Osteoblast (primary cell): ENCODE data around the gene PSMG4. TPM values are rescaled to one million over a fixed set of nuclear protein-coding genes. Genes with fewer than 3 reads are reported as not detected.

Source experiments
- DNase-seq: peaks from one replicate; pipeline ENCODE4 v3.0.0; 2011; ENCODE audit warnings: low spot score, mixed read lengths; ENCODE audit not compliant: insufficient read length; ENCODE audit errors: missing footprints
- H2AFZ ChIP-seq: 2 replicates; pipeline ENCODE4 v1.6.0; 2011; ENCODE audit warnings: mild to moderate bottlenecking, low read length
- H3K27ac ChIP-seq: 2 replicates; pipeline ENCODE4 v1.5.1; 2011; ENCODE audit warnings: mild to moderate bottlenecking, low read depth, low read length, moderate library complexity
- H3K27me3 ChIP-seq: 2 replicates; pipeline ENCODE4 v1.6.0; 2012; ENCODE audit warnings: mild to moderate bottlenecking, control low read depth, inconsistent platforms, low read length, moderate library complexity; ENCODE audit not compliant: insufficient read depth
- H3K36me3 ChIP-seq: 2 replicates; pipeline ENCODE4 v1.5.1; 2011; ENCODE audit warnings: mild to moderate bottlenecking, low read length, control low read depth, moderate library complexity; ENCODE audit not compliant: insufficient read depth
- H3K4me1 ChIP-seq: 2 replicates; pipeline ENCODE4 v1.5.1; 2011; ENCODE audit warnings: mild to moderate bottlenecking, low read length, control low read depth, moderate library complexity; ENCODE audit not compliant: insufficient read depth
- H3K4me2 ChIP-seq: 2 replicates; pipeline ENCODE4 v1.6.0; 2011; ENCODE audit warnings: mild to moderate bottlenecking, low read length; ENCODE audit not compliant: insufficient read depth
- H3K4me3 ChIP-seq: fragments of 200-600 bp; sonication (generic); 3 replicates; pipeline ENCODE4 v1.5.1; 2012; ENCODE audit warnings: mild to moderate bottlenecking, low read length, inconsistent platforms; ENCODE audit not compliant: insufficient read depth
- H3K79me2 ChIP-seq: 2 replicates; pipeline ENCODE4 v1.6.0; 2012; ENCODE audit warnings: mild to moderate bottlenecking, low read length, control low read depth, inconsistent platforms; ENCODE audit not compliant: insufficient read depth
- H3K9me3 ChIP-seq: 2 replicates; pipeline ENCODE4 v1.5.1; 2011; ENCODE audit warnings: low read depth, low read length, control low read depth
- H4K20me1 ChIP-seq: 2 replicates; pipeline ENCODE4 v1.6.0; 2012; ENCODE audit warnings: mild to moderate bottlenecking, low read length, control low read depth; ENCODE audit not compliant: insufficient read depth
- total RNA-seq: library from RNA; depleted of rRNA; stranded (reverse); fragments of >200 nt; gene quantifications from 2 replicates; pipeline ENCODE4 v1.2.3, GENCODE V29; 2012
- TF ChIP-seq, protein P1 (sequence below): IDR thresholded peaks from 2 replicates; pipeline ENCODE4 v1.5.1; 2011; ENCODE audit warnings: mild to moderate bottlenecking, low read depth, low read length, moderate library complexity; ENCODE audit errors: extremely low read depth

The PSMG4 gene
- total RNA-seq, 1 donor = 24.6 TPM

DNA sequence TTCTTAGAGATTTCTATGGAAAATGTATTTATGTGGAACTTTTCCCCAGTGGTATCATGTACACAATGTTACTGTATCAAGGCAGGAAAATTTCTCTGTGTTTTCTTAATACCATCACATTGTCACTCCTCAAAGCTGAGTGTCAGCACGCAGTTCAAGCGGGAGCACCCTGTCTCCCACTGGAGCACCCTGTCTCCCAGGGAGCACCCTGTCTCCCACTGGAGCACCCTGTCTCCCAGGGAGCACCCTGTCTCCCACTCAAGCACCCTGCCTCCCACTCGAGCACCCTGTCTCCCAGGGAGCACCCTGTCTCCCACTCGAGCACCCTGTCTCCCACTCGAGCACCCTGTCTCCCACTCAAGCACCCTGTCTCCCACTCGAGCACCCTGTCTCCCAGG, 51.3 kb downstream of the PSMG4 start:
- Histone ChIP-seq H3K36me3 (peaks cover 3% of the 10 kb centered on the region), H3K79me2 (no peaks in the 10 kb centered on the region), H4K20me1 (no peaks in the 10 kb centered on the region), H3K27me3 (no peaks in the 10 kb centered on the region), H3K9me3 (no peaks in the 10 kb centered on the region), H3K4me2 (no peak overlapping the region), H3K4me1 (no peaks in the 10 kb centered on the region), H3K27ac (no peak overlapping the region), H3K4me3 (no peak overlapping the region), H2AFZ (no peak overlapping the region)
- TF ChIP-seq, protein P1, sequence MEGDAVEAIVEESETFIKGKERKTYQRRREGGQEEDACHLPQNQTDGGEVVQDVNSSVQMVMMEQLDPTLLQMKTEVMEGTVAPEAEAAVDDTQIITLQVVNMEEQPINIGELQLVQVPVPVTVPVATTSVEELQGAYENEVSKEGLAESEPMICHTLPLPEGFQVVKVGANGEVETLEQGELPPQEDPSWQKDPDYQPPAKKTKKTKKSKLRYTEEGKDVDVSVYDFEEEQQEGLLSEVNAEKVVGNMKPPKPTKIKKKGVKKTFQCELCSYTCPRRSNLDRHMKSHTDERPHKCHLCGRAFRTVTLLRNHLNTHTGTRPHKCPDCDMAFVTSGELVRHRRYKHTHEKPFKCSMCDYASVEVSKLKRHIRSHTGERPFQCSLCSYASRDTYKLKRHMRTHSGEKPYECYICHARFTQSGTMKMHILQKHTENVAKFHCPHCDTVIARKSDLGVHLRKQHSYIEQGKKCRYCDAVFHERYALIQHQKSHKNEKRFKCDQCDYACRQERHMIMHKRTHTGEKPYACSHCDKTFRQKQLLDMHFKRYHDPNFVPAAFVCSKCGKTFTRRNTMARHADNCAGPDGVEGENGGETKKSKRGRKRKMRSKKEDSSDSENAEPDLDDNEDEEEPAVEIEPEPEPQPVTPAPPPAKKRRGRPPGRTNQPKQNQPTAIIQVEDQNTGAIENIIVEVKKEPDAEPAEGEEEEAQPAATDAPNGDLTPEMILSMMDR = no peak
- DNase-seq = no peak

DNA sequence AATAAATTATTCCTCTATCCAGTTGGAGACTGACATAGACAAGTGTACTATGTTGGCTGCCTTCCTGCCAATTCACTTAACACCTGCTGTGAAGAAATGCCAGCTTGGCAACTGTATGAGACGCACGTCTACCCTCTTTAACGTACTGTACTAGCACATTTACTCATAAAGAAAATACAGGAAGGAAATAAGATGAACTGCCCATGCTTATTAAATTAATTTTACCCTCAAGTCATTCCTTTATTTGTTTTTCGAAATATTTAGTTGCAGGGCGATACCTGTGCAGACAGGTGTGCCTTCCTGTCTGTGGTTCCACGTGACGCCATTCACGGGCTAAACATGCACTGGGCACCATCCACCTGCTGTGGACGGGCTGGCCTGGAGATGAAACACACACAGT, 52.0 kb downstream of the PSMG4 start:
- Histone ChIP-seq H4K20me1 (no peaks in the 10 kb centered on the region), H3K4me2 (no peak overlapping the region), H3K27ac (no peak overlapping the region), H3K4me1 (no peaks in the 10 kb centered on the region), H3K27me3 (no peaks in the 10 kb centered on the region), H2AFZ (no peak overlapping the region), H3K4me3 (no peak overlapping the region), H3K36me3 (no peaks in the 10 kb centered on the region), H3K9me3 (no peaks in the 10 kb centered on the region), H3K79me2 (no peaks in the 10 kb centered on the region)
- DNase-seq = no peak
- TF ChIP-seq, protein P1 = no peak

DNA sequence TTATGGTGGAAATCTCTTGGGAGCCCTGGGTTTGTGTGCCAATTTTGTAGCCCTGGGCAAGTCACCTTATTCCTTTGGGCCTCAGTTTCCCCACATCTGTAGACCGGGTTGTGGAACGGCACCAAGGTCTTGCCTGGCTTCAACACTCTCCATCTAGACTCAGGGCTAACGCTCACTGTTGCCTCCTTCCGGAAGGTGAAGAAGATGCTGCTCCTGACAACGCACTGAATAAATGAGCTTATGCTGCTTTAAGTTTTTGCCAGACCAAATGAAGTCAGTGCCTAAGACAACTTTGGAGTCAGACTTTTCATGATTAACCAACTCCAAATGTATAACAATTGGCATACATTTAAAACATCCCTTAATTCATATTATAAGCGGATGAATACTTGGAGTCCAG, 53.1 kb downstream of the PSMG4 start:
- no peak for DNase-seq
- Histone ChIP-seq H2AFZ (no peak overlapping the region), H3K79me2 (no peaks in the 10 kb centered on the region), H3K36me3 (no peaks in the 10 kb centered on the region), H3K4me1 (no peaks in the 10 kb centered on the region), H3K27ac (no peak overlapping the region), H3K4me2 (no peak overlapping the region), H4K20me1 (no peaks in the 10 kb centered on the region), H3K9me3 (no peaks in the 10 kb centered on the region), H3K27me3 (no peaks in the 10 kb centered on the region), H3K4me3 (no peak overlapping the region)
- TF ChIP-seq, protein P1 = no peak

DNA sequence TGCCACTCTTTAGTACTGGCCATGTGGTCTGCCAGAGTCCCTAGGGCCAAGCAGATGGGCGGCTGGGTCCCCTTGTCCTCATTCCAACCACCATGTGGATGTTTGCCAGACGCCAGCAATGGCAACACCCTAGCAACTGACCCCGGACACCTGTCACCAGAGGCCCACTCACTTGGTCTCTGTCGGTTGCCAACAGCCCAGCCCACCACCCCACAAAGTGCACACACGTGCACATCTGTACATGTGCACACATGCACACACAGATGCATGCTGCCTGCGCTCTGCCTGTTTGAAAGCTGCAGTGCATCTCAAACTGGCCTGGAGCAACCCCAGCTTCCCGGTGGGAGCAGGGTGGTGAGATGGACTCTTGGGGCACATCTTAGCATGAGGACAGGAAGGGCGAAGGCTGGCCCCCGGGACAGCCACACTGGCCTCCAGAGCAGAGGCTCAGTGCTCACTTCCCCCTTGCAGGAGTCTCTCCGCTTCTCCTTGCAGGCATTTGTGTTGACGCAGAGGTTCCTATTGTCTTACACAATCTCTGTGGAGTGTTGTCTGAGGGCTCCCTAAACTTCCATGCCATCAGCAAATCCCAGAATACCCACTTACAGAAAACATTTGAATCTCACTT, 54.0 kb downstream of the PSMG4 start:
- TF ChIP-seq, protein P1 = no peak
- H3K27me3 ChIP-seq = no peaks in the 10 kb centered on the region
- no peaks in the 10 kb centered on the region for H3K9me3 ChIP-seq
- no peaks in the 10 kb centered on the region for H3K4me1 ChIP-seq
- H3K27ac ChIP-seq = no peak overlapping the region
- H2AFZ ChIP-seq = no peak overlapping the region
- H3K36me3 ChIP-seq = no peaks in the 10 kb centered on the region
- no peaks in the 10 kb centered on the region for H3K79me2 ChIP-seq
- H3K4me3 ChIP-seq = no peak overlapping the region
- no peaks in the 10 kb centered on the region for H4K20me1 ChIP-seq
- H3K4me2 ChIP-seq = no peak overlapping the region
- DNase-seq = peak; percentile 46
